CD4-positive, alpha-beta memory T cell (primary cell): ENCODE measurements around the gene SLC22A23. TPM values are rescaled to one million over a fixed set of nuclear protein-coding genes. Genes with fewer than 3 reads are reported as not detected.
A peak's percentile ranks its signal among the peaks of the same experiment; 100 is the strongest.

Source experiments
- CTCF ChIA-PET: fragments of 350-600 bp; sonication (Branson Sonifier 250); formaldehyde crosslinking; loops from one replicate; lab custom pipeline; 2021; ENCODE audit warnings: inconsistent platforms; ENCODE audit not compliant: partially characterized antibody; lab: Charles Lee
- POLR2A ChIA-PET: fragments of 350-600 bp; sonication (Branson Sonifier 250); formaldehyde crosslinking; loops from one replicate; lab custom pipeline; 2021; ENCODE audit not compliant: partially characterized antibody; lab: Charles Lee
- DNase-seq, 5 donors: peaks; one replicate each; pipeline versions ENCODE4 v3.0.0 to v3.0.0-alpha.2; 2020 to 2022; ENCODE audit warnings: mixed read lengths in 1 of 5
- H3K27ac ChIP-seq: one replicate; pipeline ENCODE4 v1.7.0; 2013; ENCODE audit warnings: low read depth, low read length
- H3K27me3 ChIP-seq: 2 replicates; pipeline ENCODE4 v1.7.0; 2013; ENCODE audit warnings: mild to moderate bottlenecking, low read length, moderate library complexity; ENCODE audit not compliant: insufficient read depth
- H3K36me3 ChIP-seq: 2 replicates; pipeline ENCODE4 v1.7.0; 2013; ENCODE audit warnings: mild to moderate bottlenecking, low read length, moderate library complexity; ENCODE audit not compliant: insufficient read depth
- H3K4me1 ChIP-seq: 2 replicates; pipeline ENCODE4 v1.7.0; 2013; ENCODE audit warnings: mild to moderate bottlenecking, low read length, moderate library complexity; ENCODE audit not compliant: insufficient read depth
- H3K4me3 ChIP-seq, 2 donors: one replicate each; pipeline ENCODE4 v1.7.0; 2013; ENCODE audit warnings: low read length in 2 of 2, mild to moderate bottlenecking in 1 of 2
- H3K9me3 ChIP-seq, 2 donors: one replicate each; pipeline ENCODE4 v1.7.0; 2013; ENCODE audit warnings: low read length in 2 of 2, control low read depth in 1 of 2; ENCODE audit not compliant: control insufficient read depth in 1 of 2
- H3K27ac Mint-ChIP-seq, 7 donors: one replicate each; pipeline ENCODE4 v1.8.0; 2020 to 2021; ENCODE audit warnings: mixed read lengths in 7 of 7, mild to moderate bottlenecking in 6 of 7, inconsistent platforms in 3 of 7, moderate library complexity in 3 of 7
- H3K27me3 Mint-ChIP-seq, 2 donors: one replicate each; pipeline ENCODE4 v1.8.0; 2020 to 2021; ENCODE audit warnings: mixed read lengths in 2 of 2
- H3K36me3 Mint-ChIP-seq, 2 donors: one replicate each; pipeline ENCODE4 v1.8.0; 2020 to 2021; ENCODE audit warnings: mixed read lengths in 2 of 2, inconsistent platforms in 1 of 2, mild to moderate bottlenecking in 1 of 2
- H3K4me1 Mint-ChIP-seq, 4 donors: one replicate each; pipeline ENCODE4 v1.8.0; 2020 to 2021; ENCODE audit warnings: mixed read lengths in 4 of 4, mild to moderate bottlenecking in 1 of 4
- H3K4me3 Mint-ChIP-seq, 8 donors: one replicate each; pipeline ENCODE4 v1.8.0; 2020 to 2021; ENCODE audit warnings: mixed read lengths in 8 of 8, mild to moderate bottlenecking in 7 of 8, moderate library complexity in 6 of 8, inconsistent platforms in 3 of 8
- H3K9me3 Mint-ChIP-seq, 8 donors: one replicate each; pipeline ENCODE4 v1.8.0; 2020 to 2021; ENCODE audit warnings: mixed read lengths in 8 of 8, mild to moderate bottlenecking in 5 of 8, inconsistent platforms in 3 of 8, moderate library complexity in 1 of 8
- intact Hi-C: fragments of 100-400 bp; cut with micrococcal nuclease; formaldehyde crosslinking; loops from one replicate; pipeline ENCODE4 v1.15.1; 2023
- polyA plus RNA-seq, 2 donors: library from polyadenylated mRNA; unstranded; fragments of 300-500 nt; fragmentation: Illumina TruSeq; gene quantifications; one replicate each; pipeline ENCODE4 v1.2.3, GENCODE V29; 2021
- total RNA-seq, 2 experiments: library from RNA; stranded (reverse); gene quantifications; one replicate each; pipeline ENCODE4 v1.2.3, GENCODE V29; 2021

The SLC22A23 gene
- total and polyA plus RNA-seq, 4 experiments from 2014 or later = 0.32 to 12.5 (median 5.7) TPM

GRCh38 chr6:3261921-3262320 lies 194.9 kb downstream of the SLC22A23 start:
- Histone ChIP-seq H3K27ac (no peak overlapping the region), H3K27me3 (no peaks in the 10 kb centered on the region), H3K4me1 (peaks cover 48% of the 10 kb centered on the region), H3K4me3 (no peak overlapping the region), H3K36me3 (peaks cover 19% of the 10 kb centered on the region), H3K9me3 (no peaks in the 10 kb centered on the region)
- no peaks in the 10 kb centered on the region for H3K9me3 Mint-ChIP-seq
- H3K4me3 Mint-ChIP-seq = peak overlapping the region in 6 of 8 donors; percentile 35 to 93 (median 54)
- no peaks in the 10 kb centered on the region for H3K27me3 Mint-ChIP-seq
- intact Hi-C loops = no loop called here
- ChIA-PET CTCF (interaction anchor here (1.1 to 4.4 kb wide), 3 partner anchors 8 to 18 kb away, joined by 3 to 33 read pairs (median 5); no protein-coding TSS in a partner anchor), POLR2A (no interaction called here)
- H3K27ac Mint-ChIP-seq = peak overlapping the region; percentile 19 to 74 (median 32)
- peaks cover 16 to 42% of the 10 kb centered on the region in 2 donors for H3K36me3 Mint-ChIP-seq
- no peak for DNase-seq
- H3K4me1 Mint-ChIP-seq = peaks cover 24 to 62% (median 45%) of the 10 kb centered on the region in 4 donors

DNA sequence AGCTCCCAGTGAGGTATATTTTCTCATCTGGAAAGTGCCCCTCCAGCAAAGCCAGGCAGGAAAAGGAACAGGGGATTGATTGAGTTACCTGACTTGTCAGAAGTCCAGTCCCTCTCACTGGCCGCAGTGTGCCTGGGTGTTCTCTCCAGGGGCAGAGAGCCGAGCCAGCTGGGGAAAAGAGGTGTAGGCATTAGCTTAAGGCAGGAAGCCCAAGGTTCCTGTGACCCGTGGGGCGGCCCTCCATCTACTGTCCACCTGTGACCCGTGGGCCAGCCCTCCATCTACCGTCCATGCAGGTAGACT lies 195.4 kb downstream of the SLC22A23 start:
- no peak for DNase-seq
- H3K9me3 ChIP-seq = no peaks in the 10 kb centered on the region
- POLR2A ChIA-PET = no interaction called here
- CTCF ChIA-PET = interaction anchor here (1.7 to 4.4 kb wide), 2 partner anchors 10 to 18 kb away, joined by 5 to 33 read pairs; no protein-coding TSS in a partner anchor
- H3K9me3 Mint-ChIP-seq = peaks cover 0 to 1% (median 0%) of the 10 kb centered on the region in 8 donors
- H3K27me3 ChIP-seq = no peaks in the 10 kb centered on the region
- intact Hi-C loops = no loop called here
- H3K27me3 Mint-ChIP-seq = no peaks in the 10 kb centered on the region
- H3K4me3 Mint-ChIP-seq = peak overlapping the region in 7 of 8 donors; percentile 63 to 96 (median 93)
- H3K4me1 Mint-ChIP-seq = peaks cover 24 to 60% (median 44%) of the 10 kb centered on the region in 4 donors
- peaks cover 19% of the 10 kb centered on the region for H3K36me3 ChIP-seq
- no peak overlapping the region for H3K27ac ChIP-seq
- H3K36me3 Mint-ChIP-seq = peaks cover 16 to 41% of the 10 kb centered on the region in 2 donors
- no peak overlapping the region for H3K4me3 ChIP-seq
- peak overlapping the region in 3 of 7 donors; percentile 22 to 78 (median 75) for H3K27ac Mint-ChIP-seq
- peaks cover 48% of the 10 kb centered on the region for H3K4me1 ChIP-seq

- peaks cover 16 to 38% of the 10 kb centered on the region in 2 donors for H3K36me3 Mint-ChIP-seq
- Histone ChIP-seq H3K27ac (no peak overlapping the region), H3K9me3 (no peaks in the 10 kb centered on the region), H3K4me3 (no peak overlapping the region), H3K4me1 (peaks cover 48% of the 10 kb centered on the region), H3K27me3 (no peaks in the 10 kb centered on the region), H3K36me3 (peaks cover 19% of the 10 kb centered on the region)
- no peaks in the 10 kb centered on the region for H3K27me3 Mint-ChIP-seq
- H3K4me3 Mint-ChIP-seq = peak overlapping the region; percentile 63 to 96 (median 89)
- H3K9me3 Mint-ChIP-seq = peaks cover 0 to 1% (median 0%) of the 10 kb centered on the region in 8 donors
- peak overlapping the region; percentile 19 to 78 (median 72) for H3K27ac Mint-ChIP-seq
- ChIA-PET CTCF (interaction anchor here (0.5 to 4.4 kb wide), 5 partner anchors 10 to 338 kb away, joined by 3 to 33 read pairs (median 5); no protein-coding TSS in a partner anchor), POLR2A (interaction anchor here (2.7 kb wide), 1 partner anchor 10 kb away, joined by 10 read pairs; no protein-coding TSS in a partner anchor)
- peaks cover 24 to 56% (median 42%) of the 10 kb centered on the region in 4 donors for H3K4me1 Mint-ChIP-seq
- intact Hi-C loops = no loop called here
- no peak for DNase-seq
Measured at GRCh38 chr6:3260772-3261517, 195.9 kb downstream of the SLC22A23 start.

DNA sequence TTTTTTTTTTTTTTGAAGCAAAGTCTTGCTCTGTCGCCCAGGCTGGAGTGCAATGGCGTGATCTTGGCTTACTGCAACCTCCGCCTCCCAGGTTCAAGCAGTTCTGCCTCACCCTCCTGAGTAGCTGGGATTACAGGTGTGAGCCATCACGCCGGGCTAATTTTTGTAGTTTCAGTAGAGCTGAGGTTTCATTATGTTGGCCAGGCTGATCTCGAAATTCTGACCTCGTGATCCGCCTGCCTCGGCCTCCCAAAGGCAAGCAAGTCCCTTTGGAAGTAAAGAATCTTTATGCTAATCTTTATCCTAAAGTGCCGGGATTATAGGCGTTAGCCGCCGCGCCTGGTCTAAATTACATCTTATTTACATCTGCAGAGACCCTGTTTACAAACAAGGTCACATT lies 196.6 kb downstream of the SLC22A23 start:
- Mint-ChIP-seq H3K9me3 (peaks cover 0 to 1% (median 0%) of the 10 kb centered on the region in 8 donors), H3K36me3 (peaks cover 16 to 35% of the 10 kb centered on the region in 2 donors), H3K4me3 (peak overlapping the region; percentile 79 to 99 (median 94)), H3K27ac (peak overlapping the region in 3 of 7 donors; percentile 69 to 92 (median 72)), H3K4me1 (peaks cover 24 to 56% (median 42%) of the 10 kb centered on the region in 4 donors), H3K27me3 (no peaks in the 10 kb centered on the region)
- intact Hi-C loops = no loop called here
- Histone ChIP-seq H3K9me3 (no peaks in the 10 kb centered on the region), H3K36me3 (peaks cover 19% of the 10 kb centered on the region), H3K4me1 (peaks cover 48% of the 10 kb centered on the region), H3K4me3 (no peak overlapping the region), H3K27ac (no peak overlapping the region), H3K27me3 (no peaks in the 10 kb centered on the region)
- POLR2A ChIA-PET = interaction anchor here (1.0 to 2.7 kb wide), 4 partner anchors 10 to 589 kb away, joined by 3 to 10 read pairs (median 10); partner anchors contain the start of genes FAM50B and TUBB2A
- CTCF ChIA-PET = interaction anchor here (0.5 to 4.4 kb wide), 9 partner anchors 9 to 472 kb away, joined by 3 to 33 read pairs (median 5); no protein-coding TSS in a partner anchor
- no peak for DNase-seq

GRCh38 chr6:3259491-3259958 lies 197.3 kb downstream of the SLC22A23 start:
- Histone ChIP-seq H3K36me3 (peaks cover 16% of the 10 kb centered on the region), H3K9me3 (no peaks in the 10 kb centered on the region), H3K4me3 (peak overlapping the region; percentile 44 to 67), H3K27ac (peak overlapping the region; percentile 70), H3K4me1 (peaks cover 48% of the 10 kb centered on the region), H3K27me3 (no peaks in the 10 kb centered on the region)
- POLR2A ChIA-PET = interaction anchor here (0.6 to 2.7 kb wide), 18 partner anchors 8 to 761 kb away, joined by 3 to 10 read pairs (median 3); partner anchors contain the start of genes BPHL, FAM50B, NQO2 and RIPK1
- intact Hi-C loops = loop anchor here (2.0 to 10.0 kb wide), 9 partner anchors 97 to 1518 kb away; partner anchors contain the start of genes BPHL, CDYL, ECI2 and NQO2
- Mint-ChIP-seq H3K4me1 (peaks cover 23 to 50% (median 38%) of the 10 kb centered on the region in 4 donors), H3K27me3 (no peaks in the 10 kb centered on the region), H3K27ac (peak overlapping the region; percentile 92 to 99 (median 95)), H3K4me3 (peak overlapping the region; percentile 93 to 99 (median 96)), H3K36me3 (peaks cover 10 to 27% of the 10 kb centered on the region in 2 donors), H3K9me3 (peaks cover 0 to 1% (median 0%) of the 10 kb centered on the region in 8 donors)
- CTCF ChIA-PET = interaction anchor here (0.6 to 4.4 kb wide), 10 partner anchors 8 to 719 kb away, joined by 3 to 33 read pairs (median 3); partner anchors contain the start of genes BPHL, FAM50B and TUBB2A
- peak in 4 of 5 donors; percentile 23 to 45 (median 30) for DNase-seq

DNA sequence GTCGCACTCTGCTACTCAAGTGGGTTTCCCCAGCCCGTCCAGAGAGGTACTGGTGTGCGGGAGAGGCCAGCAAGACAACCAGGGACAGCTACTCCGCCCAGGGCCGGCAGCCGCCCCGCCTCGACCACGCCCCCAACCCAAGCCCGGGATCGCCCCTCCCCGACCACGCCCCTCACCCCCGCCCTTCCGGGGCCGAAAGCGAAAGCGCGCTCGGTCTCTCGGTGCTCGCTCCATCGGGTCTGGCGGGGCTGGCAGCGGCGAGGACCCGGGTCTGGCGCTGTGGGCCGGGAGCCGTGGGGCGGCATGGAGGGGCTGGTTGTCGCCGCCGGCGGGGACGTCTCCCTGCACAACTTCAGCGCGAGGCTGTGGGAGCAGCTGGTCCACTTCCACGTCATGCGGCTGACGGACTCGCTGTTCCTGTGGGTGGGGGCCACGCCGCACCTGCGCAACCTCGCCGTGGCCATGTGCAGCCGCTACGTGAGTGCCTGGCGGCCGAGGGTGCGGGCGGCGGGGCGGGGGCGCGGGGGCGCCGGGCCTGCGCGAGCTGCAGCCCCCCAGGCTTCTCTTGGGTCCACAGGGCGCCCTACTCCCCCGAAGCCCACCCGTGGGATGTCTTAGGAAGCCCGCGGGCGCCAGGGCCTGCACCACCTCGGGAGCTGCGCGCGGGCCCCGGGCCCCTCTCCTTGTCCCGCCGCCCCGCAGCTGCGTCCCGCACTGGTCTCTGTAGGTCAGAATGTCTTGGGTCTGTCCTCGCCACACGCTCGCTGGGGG lies 197.9 kb downstream of the SLC22A23 start, which contains the start of gene PSMG4:
Gene PSMG4 (plus strand): TSS at position 228 of the 771 bp plus-strand sequence. CDS start 76 bp downstream, at position 304.
- ChIA-PET POLR2A (interaction anchor here (0.6 to 2.7 kb wide), 18 partner anchors 8 to 762 kb away, joined by 3 to 10 read pairs (median 3); partner anchors contain the start of genes BPHL, FAM50B, NQO2 and RIPK1), CTCF (interaction anchor here (0.7 to 4.4 kb wide), 9 partner anchors 8 to 719 kb away, joined by 3 to 33 read pairs (median 3); partner anchors contain the start of genes BPHL, FAM50B and TUBB2A)
- peak within 1 kb of the TSS; percentile 70 for H3K27ac ChIP-seq
- DNase-seq = peak; percentile 87 to 92 (median 88)
- H3K27ac Mint-ChIP-seq = peak within 1 kb of the TSS; percentile 92 to 99 (median 95)
- H3K36me3 ChIP-seq = peaks cover 10% of the 10 kb centered on the region
- H3K9me3 Mint-ChIP-seq = peaks cover 0 to 1% (median 0%) of the 10 kb centered on the region in 8 donors
- H3K4me1 ChIP-seq = peaks cover 45% of the 10 kb centered on the region
- no peaks in the 10 kb centered on the region for H3K27me3 Mint-ChIP-seq
- peak within 1 kb of the TSS; percentile 44 to 67 for H3K4me3 ChIP-seq
- intact Hi-C loops = loop anchor here (2.0 to 10.0 kb wide), 9 partner anchors 98 to 1518 kb away; partner anchors contain the start of genes BPHL, CDYL, ECI2 and NQO2
- H3K4me3 Mint-ChIP-seq = peak within 1 kb of the TSS; percentile 93 to 99 (median 96)
- no peaks in the 10 kb centered on the region for H3K9me3 ChIP-seq
- peaks cover 21 to 49% (median 37%) of the 10 kb centered on the region in 4 donors for H3K4me1 Mint-ChIP-seq
- H3K36me3 Mint-ChIP-seq = peaks cover 10 to 27% of the 10 kb centered on the region in 2 donors
- H3K27me3 ChIP-seq = no peaks in the 10 kb centered on the region
